GM18517 (cell line): Measurements from ENCODE around the gene IFFO2.

ENCODE experiments used
- ATAC-seq: cut with Tn5 transposase; IDR thresholded peaks from one replicate; pipeline ENCODE4 v1.9.1; 2021; ENCODE audit warnings: mild to moderate bottlenecking, moderate library complexity; ENCODE audit not compliant: unreplicated experiment

The IFFO2 gene

GRCh38 chr1:18861082-18861481, 95.4 kb downstream of the IFFO2 start:
- ATAC-seq, result no peak

GRCh38 chr1:18859560-18859959, 96.9 kb downstream of the IFFO2 start, which contains the start of gene TAS1R2:
Gene TAS1R2 (minus strand): TSS chr1:18859660. CDS start chr1:18859660, 0 bp downstream.
- no peak for ATAC-seq

GRCh38 chr1:18858070-18858688, 98.3 kb downstream of the IFFO2 start:
- no peak for ATAC-seq

GRCh38 chr1:18856435-18856834, 100.0 kb downstream of the IFFO2 start:
- no peak for ATAC-seq

- ATAC-seq, result no peak
Measured at GRCh38 chr1:18855573-18855972, 100.9 kb downstream of the IFFO2 start.

- no peak for ATAC-seq
Measured at GRCh38 chr1:18854331-18855025, 102.0 kb downstream of the IFFO2 start.
